Testis (tissue), 2 donors: ENCODE data around the gene CLEC16A.

Experiments used
- CTCF ChIP-seq, 3 experiments: fragments of 450-650 bp in 2 of 3; fragments of 200-600 bp in 1 of 3; sonication (generic) in 1 of 3; IDR thresholded peaks; one replicate each; pipeline ENCODE4 v1.5.1; 2016 to 2019; ENCODE audit warnings: antibody characterized with exemption in 3 of 3, mild to moderate bottlenecking in 2 of 3, moderate library complexity in 1 of 3
- POLR2A ChIP-seq: fragments of 450-650 bp; IDR thresholded peaks from one replicate; pipeline ENCODE4 v1.6.1; 2017; ENCODE audit warnings: antibody characterized with exemption, mild to moderate bottlenecking, moderate library complexity

DNA sequence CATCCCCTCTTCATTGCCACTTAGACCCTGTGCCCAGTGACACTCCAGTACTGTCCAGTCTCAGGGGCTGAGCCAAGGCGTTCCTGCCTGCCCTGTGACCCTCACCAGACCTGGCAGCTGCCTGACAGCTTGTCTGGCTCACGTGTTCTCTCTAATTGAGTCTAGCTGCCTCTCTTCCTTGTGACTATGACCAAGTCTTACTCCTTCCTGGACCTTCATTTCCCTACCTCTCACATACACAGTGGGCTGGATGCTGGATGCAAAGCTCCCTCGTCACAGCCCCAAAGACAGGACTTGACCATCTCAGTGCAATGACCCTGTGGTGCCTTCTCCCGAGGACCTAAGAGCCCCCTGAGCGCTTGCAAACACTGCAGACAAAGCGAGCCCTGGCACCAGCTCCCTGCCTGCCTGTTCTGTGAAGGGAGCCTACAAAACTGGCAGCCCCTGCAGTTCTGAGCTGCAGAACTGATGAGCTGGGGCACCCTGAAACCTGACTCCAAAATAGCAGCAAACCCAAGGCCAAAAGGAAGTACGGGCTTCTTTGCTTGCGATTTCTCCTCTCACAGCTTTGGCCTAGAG, 3.8 kb upstream of the CLEC16A start:
- TF ChIP-seq POLR2A (no peak), CTCF (IDR thresholded peaks at IDR 0.05) (no peak)
